Measurements from ENCODE around the gene SMYD1. TPM values are rescaled to one million over a fixed set of nuclear protein-coding genes. Genes with fewer than 3 reads are reported as not detected.

SMYD1 gene
- total and polyA plus RNA-seq, 10 of the 15 experiments (the other 5 are each of a cell fraction or from before 2014, with no cell fraction given), result 0.09 TPM; not detected in 9

- TF ChIP-seq FOXM1 (IDR thresholded peaks at IDR 0.05; ENCODE audit: low read depth, low read length), result no peak
- no peak for TF ChIP-seq CBX3 (IDR thresholded peaks at IDR 0.05; ENCODE audit: borderline replicate concordance, low read depth)
- no peak for TF ChIP-seq NFXL1 (IDR thresholded peaks at IDR 0.05; ENCODE audit: borderline replicate concordance)
- TF ChIP-seq PBX3 (IDR thresholded peaks at IDR 0.05; ENCODE audit: insufficient replicate concordance, low read depth, low read length), result no peak
- no peak for TF ChIP-seq MXI1 (IDR thresholded peaks at IDR 0.05; ENCODE audit: low read depth, low read length)
- no peak for TF ChIP-seq POLR2AphosphoS5 (IDR thresholded peaks at IDR 0.05; ENCODE audit: low read length)
- TF ChIP-seq E4F1 (IDR thresholded peaks at IDR 0.05; ENCODE audit: borderline replicate concordance, partially characterized antibody), result no peak
- TF ChIP-seq EED (IDR thresholded peaks at IDR 0.05; ENCODE audit: low read depth), result no peak
- no peak for TF ChIP-seq E2F8 (IDR thresholded peaks at IDR 0.05; ENCODE audit: low read depth, partially characterized antibody)
- no peak for TF ChIP-seq SMC3 (IDR thresholded peaks at IDR 0.05; ENCODE audit: borderline replicate concordance, low read length)
- ChIA-PET CTCF (interaction anchor here (0.8 to 5.5 kb wide), 11 partner anchors 10 to 167 kb away, joined by 3 to 163 read pairs (median 4); no protein-coding TSS in a partner anchor), RAD21 (ENCODE audit: unreplicated experiment) (interaction anchor here (0.8 to 3.2 kb wide), 3 partner anchors 9 to 100 kb away, joined by 3 to 52 read pairs (median 7); no protein-coding TSS in a partner anchor), POLR2A (interaction anchor here (1.0 kb wide), 1 partner anchor 98 kb away, joined by 3 read pairs; no protein-coding TSS in a partner anchor), SMC1A (ENCODE audit: uncharacterized antibody, unreplicated experiment) (interaction anchor here (1.0 to 2.7 kb wide), 3 partner anchors 26 to 99 kb away, joined by 3 to 29 read pairs (median 4); no protein-coding TSS in a partner anchor)
- Histone ChIP-seq H3K36me3 (ENCODE audit: control insufficient read depth in 2 of 2, insufficient read depth in 2 of 2, low read length in 1 of 2) (no peaks in the 10 kb centered on the region), H3K9me3 (replicated peaks; ENCODE audit: control insufficient read depth, insufficient read depth, low read length) (no peaks in the 10 kb centered on the region), H3K4me2 (ENCODE audit: control insufficient read depth, insufficient read depth) (no peak overlapping the region), H4K20me1 (ENCODE audit: control insufficient read depth, insufficient read depth) (no peaks in the 10 kb centered on the region), H3K79me2 (ENCODE audit: control insufficient read depth, insufficient read depth, low read length) (no peaks in the 10 kb centered on the region), H3K9ac (ENCODE audit: control insufficient read depth, insufficient read depth, low read length) (no peak overlapping the region), H3K27ac (ENCODE audit: control insufficient read depth, insufficient read depth) (no peak overlapping the region), H2AFZ (ENCODE audit: control insufficient read depth, low read depth, low read length) (no peak overlapping the region), H3K27me3 (replicated peaks in 1 of 2; ENCODE audit: control insufficient read depth in 2 of 2, insufficient read depth in 2 of 2, low read length in 1 of 2) (no peaks in the 10 kb centered on the region), H3K4me3 (no peak overlapping the region), H3K4me1 (ENCODE audit: control insufficient read depth, insufficient read depth, low read length) (no peaks in the 10 kb centered on the region)
- DNase-seq (ENCODE audit: low read depth, low spot score) (no peak), ATAC-seq (no peak), FAIRE-seq (no peak)
- WGBS (ENCODE audit: insufficient coverage, insufficient replicate concordance, low lambda C conversion rate, missing lambda C conversion rate), result 67% methylated on average over 3 of the region's 3 CpGs
- in situ Hi-C loops (cut with MboI), result loop anchor here (5.0 kb wide), 1 partner anchor 97 kb away; no protein-coding TSS in a partner anchor
- intact Hi-C loops (cut with micrococcal nuclease; ENCODE audit: unreplicated experiment), result no loop called here
- no TSS peak for BruUV-seq (replicated peaks)
These were observed 91.9 kb downstream of the SMYD1 start for GRCh38 chr2:88159481-88159880.

Data from GM12878 (cell line).